Heart left ventricle (tissue), 13 donors: Measurements from ENCODE around the gene RASSF1.

Experiments used
- CTCF ChIP-seq, 12 donors: fragments of 200-600 bp; sonication (generic) in 4 of 12; IDR thresholded peaks; one replicate each; pipeline versions ENCODE4 v1.5.0 to v1.8.0; 2018 to 2022; ENCODE audit warnings: antibody characterized with exemption in 12 of 12, mild to moderate bottlenecking in 5 of 12
- POLR2A ChIP-seq, 2 donors: fragments of 450-650 bp; IDR thresholded peaks; one replicate each; pipeline ENCODE4 v1.6.1; 2017; ENCODE audit warnings: antibody characterized with exemption in 2 of 2, mild to moderate bottlenecking in 2 of 2, moderate library complexity in 2 of 2
- donor health status: ischemic (EF 13 %, LVEDD 7.1; RV severe dilation, severe dysfunction).
- donor health status: DM: no; HTN: yes; CAD: no.
- donor health status: DM: no; HTN: no; CAD: no.
- donor health status: ischemic (EF 25% LVEDD 6.9; RV normal size, moderate dysfunction).
- donor health status: ischemic (EF 25% LVEDD 5.7; RV mildly dilated, moderate dysfunction).
- donor health status: ischemic (EF 35%, LVEDD 5.7; RV mildly dilated, moderate dysfunction).
- donor health status: nonischemic (EF 11% LVEDD 7.7; RV severe dilation, severe dysfunction).
- donor health status: DM: yes; HTN: yes; CAD: no.
- donor health status: PGD.
- donor health status: ischemic (EF 29% LVEDD 5.4; RV normal size, mild dysfunction).
- donor health status: nonischemic (EF 23%, LVEDD 6.1; RV moderate dilation, normal function).

GRCh38 chr3:50382722-50383121 is 42.1 kb upstream of the RASSF1 start:
- TF ChIP-seq CTCF (IDR thresholded peaks at IDR 0.05) (no peak), POLR2A (IDR thresholded peaks at IDR 0.05) (no peak)
